ENCODE measurements around the gene PGC. TPM values are rescaled to one million over a fixed set of nuclear protein-coding genes. Genes with fewer than 3 reads are reported as not detected.

Gene PGC
- total RNA-seq, 1 experiment from 2014 or later: not detected

- Histone ChIP-seq H4K20me1 (ENCODE audit: control insufficient read depth, insufficient read depth, insufficient read length) (no peaks in the 10 kb centered on the region), H3T11ph (ENCODE audit: low read length) (no peak overlapping the region), H3K18ac (ENCODE audit: insufficient read length, low read depth, low read length) (no peak overlapping the region), H4K8ac (replicated peaks; ENCODE audit: insufficient read length, low read depth, low read length) (no peak overlapping the region), H3K9ac (ENCODE audit: extremely low read depth, insufficient read length, low read length) (no peak overlapping the region), H2AFZ (ENCODE audit: low read length) (no peak overlapping the region), H3K27ac (ENCODE audit: insufficient read length, low read depth, low read length) (no peak overlapping the region), H2BK120ac (ENCODE audit: low read depth, low read length, poor library complexity, severe bottlenecking) (no peak overlapping the region), H3K56ac (ENCODE audit: insufficient read length, low read depth, low read length) (no peak overlapping the region), H2BK20ac (ENCODE audit: low read depth, low read length, poor library complexity, severe bottlenecking) (no peak overlapping the region), H3K9me3 (ENCODE audit: control insufficient read depth, low read depth, low read length) (no peaks in the 10 kb centered on the region), H4K91ac (ENCODE audit: insufficient read length, low read depth, low read length) (no peak overlapping the region), H2BK12ac (ENCODE audit: insufficient read length, low read depth, low read length) (no peak overlapping the region), H3K4me2 (ENCODE audit: insufficient read depth, insufficient read length, low read length) (no peak overlapping the region), H2BK5ac (ENCODE audit: insufficient read length, low read length) (no peak overlapping the region), H3K27me3 (ENCODE audit: insufficient read depth, low read length) (no peaks in the 10 kb centered on the region), H3K23ac (ENCODE audit: insufficient read length, low read depth, low read length) (no peak overlapping the region), H2BK15ac (ENCODE audit: low read depth, low read length) (no peak overlapping the region), H4K5ac (ENCODE audit: insufficient read length, low read depth, low read length) (no peak overlapping the region), H3K4ac (ENCODE audit: low read depth, low read length) (no peak overlapping the region), H3K14ac (ENCODE audit: insufficient read depth, low read length) (no peak overlapping the region; the same call in 1 of the 2 replicates), H3K79me1 (ENCODE audit: insufficient read depth, low read depth, low read length, poor library complexity, severe bottlenecking) (no peaks in the 10 kb centered on the region), H3K23me2 (ENCODE audit: insufficient read length, low read depth, low read length, poor library complexity, severe bottlenecking) (no peaks in the 10 kb centered on the region), H2AK5ac (ENCODE audit: insufficient read length, low read length) (no peak overlapping the region), H3K4me1 (ENCODE audit: insufficient read depth, low read length) (no peaks in the 10 kb centered on the region), H3K79me2 (ENCODE audit: insufficient read depth, low read length) (no peaks in the 10 kb centered on the region)
- DNase-seq: no peak
- no peak overlapping the region for H3K4me3 Mint-ChIP-seq
- H3K36me3 Mint-ChIP-seq (ENCODE audit: insufficient read depth in 1 of 3, low read depth in 3 of 3): peaks cover 14 to 39% (median 37%) of the 10 kb centered on the region in 3 experiments; a peak in 6 of 7 replicates
- peaks cover 5 to 19% of the 10 kb centered on the region in 2 experiments; a peak in 3 of 4 replicates for H3K4me1 Mint-ChIP-seq
- no peak overlapping the region for H3K27ac Mint-ChIP-seq
- TF ChIP-seq CTCF (conservative IDR thresholded peaks at IDR 0.05): no peak
- no CpG with 5 or more reads among the region's 29 CpGs for WGBS (ENCODE audit: extremely low coverage, insufficient read length, low lambda C conversion rate)
- no peaks in the 10 kb centered on the region for H3K9me3 Mint-ChIP-seq
- H3K27me3 Mint-ChIP-seq (ENCODE audit: low read depth): no peaks in the 10 kb centered on the region; the same call in 1 of the 2 replicates
Measured at GRCh38 chr6:41771058-41771983, 24.1 kb upstream of the PGC start.

Measured in H9 (cell line).